ENCODE results near the gene TRPM3.

- TF ChIP-seq CTCF (IDR thresholded peaks at IDR 0.05) (no peak), POLR2A (IDR thresholded peaks at IDR 0.05) (no peak)
Observed at GRCh38 chr9:71071633-71072032, 49.8 kb downstream of the TRPM3 start.
